ENCODE measurements around the gene DHX36. TPM values are rescaled to one million over a fixed set of nuclear protein-coding genes. Genes with fewer than 3 reads are reported as not detected.

The DHX36 gene
- polyA plus RNA-seq (ENCODE audit: insufficient read length): 98.7 TPM
- long read RNA-seq, donor 1, full-length matches to known transcripts: 27 of 39 reads
- long read RNA-seq, donor 1, partial matches to known transcripts: 12 of 39 reads
- long read RNA-seq, donor 1, other reads (novel, unspliced or antisense): 0 of 39 reads
- long read RNA-seq, donor 2, full-length matches to known transcripts: 21 of 55 reads
- long read RNA-seq, donor 2, partial matches to known transcripts: 34 of 55 reads
- long read RNA-seq, donor 2, other reads (novel, unspliced or antisense): 0 of 55 reads
- long read RNA-seq, donor 3, full-length matches to known transcripts: 10 of 34 reads
- long read RNA-seq, donor 3, partial matches to known transcripts: 24 of 34 reads
- long read RNA-seq, donor 3, other reads (novel, unspliced or antisense): 0 of 34 reads
- long read RNA-seq, donor 4, partial matches to known transcripts: 0 of 3 reads
- long read RNA-seq, donor 4, other reads (novel, unspliced or antisense): 0 of 3 reads
- long read RNA-seq, donor 5, full-length matches to known transcripts: 12 of 50 reads
- long read RNA-seq, donor 5, partial matches to known transcripts: 38 of 50 reads
- long read RNA-seq, donor 5, other reads (novel, unspliced or antisense): 0 of 50 reads
- long read RNA-seq, donor 6, transcript DHX36-211 (3 exons, 833 nt): major isoform, 12 of 32 reads
- long read RNA-seq, donor 6, transcript DHX36-203 (3 exons, 2,306 nt): minor isoform, 6 of 32 reads
- long read RNA-seq, donor 6, partial matches to known transcripts: 13 of 32 reads
- long read RNA-seq, donor 6, other reads (novel, unspliced or antisense): 0 of 32 reads
- long read RNA-seq, donor 7, full-length matches to known transcripts: 19 of 43 reads
- long read RNA-seq, donor 7, partial matches to known transcripts: 24 of 43 reads
- long read RNA-seq, donor 7, other reads (novel, unspliced or antisense): 0 of 43 reads
- long read RNA-seq, donor 8, transcript DHX36-211 (3 exons, 833 nt): major isoform, 6 of 7 reads
- long read RNA-seq, donor 8, partial matches to known transcripts: 0 of 7 reads
- long read RNA-seq, donor 8, other reads (novel, unspliced or antisense): 0 of 7 reads

- peak; percentile 92 for DNase-seq
These were observed at the start of gene DHX36 for GRCh38 chr3:154323891-154324738. DHX36 (minus strand) TSS chr3:154324487; CDS start chr3:154324416, 71 bp downstream.

GRCh38 chr3:154367221-154367620 lies 42.9 kb upstream of the DHX36 start:
- DNase-seq: peak; percentile 17

GRCh38 chr3:154364849-154365248 lies 40.6 kb upstream of the DHX36 start:
- DNase-seq: no peak

- no peak for DNase-seq
These were observed 36.8 kb upstream of the DHX36 start for GRCh38 chr3:154361099-154361498.

- no peak for DNase-seq
These were observed 31.7 kb upstream of the DHX36 start for GRCh38 chr3:154356009-154356408.

- DNase-seq: no peak
These were observed 24.9 kb upstream of the DHX36 start for GRCh38 chr3:154349223-154349622.

- no peak for DNase-seq
These were observed 21.3 kb upstream of the DHX36 start for GRCh38 chr3:154345422-154346122.

- DNase-seq: no peak
These were observed 14.3 kb upstream of the DHX36 start for GRCh38 chr3:154338570-154338969.

- no peak for DNase-seq
These were observed 13.7 kb upstream of the DHX36 start for GRCh38 chr3:154338008-154338407.

GRCh38 chr3:154334973-154335420 lies 10.7 kb upstream of the DHX36 start:
- DNase-seq: peak; percentile 25

GRCh38 chr3:154327871-154328270 lies 3.6 kb upstream of the DHX36 start:
- no peak for DNase-seq

- peak; percentile 11 for DNase-seq
These were observed 632 bp upstream of the DHX36 start for GRCh38 chr3:154324919-154325318.

GRCh38 chr3:154316974-154317767 lies 7.1 kb downstream of the DHX36 start:
- no peak for DNase-seq

- DNase-seq: no peak
These were observed 10.1 kb downstream of the DHX36 start for GRCh38 chr3:154314152-154314551.

- no peak for DNase-seq
These were observed 13.4 kb downstream of the DHX36 start for GRCh38 chr3:154310840-154311239.

GRCh38 chr3:154307363-154307762 lies 16.9 kb downstream of the DHX36 start:
- DNase-seq: no peak

- no peak for DNase-seq
These were observed 19.4 kb downstream of the DHX36 start for GRCh38 chr3:154304936-154305335.

GRCh38 chr3:154304116-154304786 lies 20.0 kb downstream of the DHX36 start:
- DNase-seq: no peak

GRCh38 chr3:154301561-154301960 lies 22.7 kb downstream of the DHX36 start:
- no peak for DNase-seq

All from left kidney (tissue), 8 donors.